ENCODE data around the gene WIZ. TPM values are rescaled to one million over a fixed set of nuclear protein-coding genes. Genes with fewer than 3 reads are reported as not detected.

WIZ gene, protein sequence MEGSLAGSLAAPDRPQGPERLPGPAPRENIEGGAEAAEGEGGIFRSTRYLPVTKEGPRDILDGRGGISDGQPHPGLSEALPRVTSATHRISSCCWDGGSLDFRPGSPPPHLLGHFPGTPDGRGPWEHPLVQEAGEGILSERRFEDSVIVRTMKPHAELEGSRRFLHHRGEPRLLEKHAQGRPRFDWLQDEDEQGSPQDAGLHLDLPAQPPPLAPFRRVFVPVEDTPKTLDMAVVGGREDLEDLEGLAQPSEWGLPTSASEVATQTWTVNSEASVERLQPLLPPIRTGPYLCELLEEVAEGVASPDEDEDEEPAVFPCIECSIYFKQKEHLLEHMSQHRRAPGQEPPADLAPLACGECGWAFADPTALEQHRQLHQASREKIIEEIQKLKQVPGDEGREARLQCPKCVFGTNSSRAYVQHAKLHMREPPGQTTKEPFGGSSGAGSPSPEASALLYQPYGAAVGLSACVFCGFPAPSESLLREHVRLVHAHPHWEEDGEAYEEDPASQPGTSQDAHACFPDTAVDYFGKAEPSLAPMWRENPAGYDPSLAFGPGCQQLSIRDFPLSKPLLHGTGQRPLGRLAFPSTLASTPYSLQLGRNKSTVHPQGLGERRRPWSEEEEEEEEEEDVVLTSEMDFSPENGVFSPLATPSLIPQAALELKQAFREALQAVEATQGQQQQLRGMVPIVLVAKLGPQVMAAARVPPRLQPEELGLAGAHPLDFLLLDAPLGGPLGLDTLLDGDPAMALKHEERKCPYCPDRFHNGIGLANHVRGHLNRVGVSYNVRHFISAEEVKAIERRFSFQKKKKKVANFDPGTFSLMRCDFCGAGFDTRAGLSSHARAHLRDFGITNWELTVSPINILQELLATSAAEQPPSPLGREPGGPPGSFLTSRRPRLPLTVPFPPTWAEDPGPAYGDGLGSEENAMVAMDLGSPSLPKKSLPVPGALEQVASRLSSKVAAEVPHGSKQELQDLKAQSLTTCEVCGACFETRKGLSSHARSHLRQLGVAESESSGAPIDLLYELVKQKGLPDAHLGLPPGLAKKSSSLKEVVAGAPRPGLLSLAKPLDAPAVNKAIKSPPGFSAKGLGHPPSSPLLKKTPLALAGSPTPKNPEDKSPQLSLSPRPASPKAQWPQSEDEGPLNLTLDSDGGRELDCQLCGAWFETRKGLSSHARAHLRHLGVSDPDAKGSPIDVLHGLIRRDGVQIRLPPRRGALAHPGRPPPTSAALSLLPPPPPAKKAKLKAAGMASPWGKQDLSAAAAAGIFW (N-terminal part only)
- total RNA-seq: 15.0 and 21.1 TPM in 2 replicates

DNA sequence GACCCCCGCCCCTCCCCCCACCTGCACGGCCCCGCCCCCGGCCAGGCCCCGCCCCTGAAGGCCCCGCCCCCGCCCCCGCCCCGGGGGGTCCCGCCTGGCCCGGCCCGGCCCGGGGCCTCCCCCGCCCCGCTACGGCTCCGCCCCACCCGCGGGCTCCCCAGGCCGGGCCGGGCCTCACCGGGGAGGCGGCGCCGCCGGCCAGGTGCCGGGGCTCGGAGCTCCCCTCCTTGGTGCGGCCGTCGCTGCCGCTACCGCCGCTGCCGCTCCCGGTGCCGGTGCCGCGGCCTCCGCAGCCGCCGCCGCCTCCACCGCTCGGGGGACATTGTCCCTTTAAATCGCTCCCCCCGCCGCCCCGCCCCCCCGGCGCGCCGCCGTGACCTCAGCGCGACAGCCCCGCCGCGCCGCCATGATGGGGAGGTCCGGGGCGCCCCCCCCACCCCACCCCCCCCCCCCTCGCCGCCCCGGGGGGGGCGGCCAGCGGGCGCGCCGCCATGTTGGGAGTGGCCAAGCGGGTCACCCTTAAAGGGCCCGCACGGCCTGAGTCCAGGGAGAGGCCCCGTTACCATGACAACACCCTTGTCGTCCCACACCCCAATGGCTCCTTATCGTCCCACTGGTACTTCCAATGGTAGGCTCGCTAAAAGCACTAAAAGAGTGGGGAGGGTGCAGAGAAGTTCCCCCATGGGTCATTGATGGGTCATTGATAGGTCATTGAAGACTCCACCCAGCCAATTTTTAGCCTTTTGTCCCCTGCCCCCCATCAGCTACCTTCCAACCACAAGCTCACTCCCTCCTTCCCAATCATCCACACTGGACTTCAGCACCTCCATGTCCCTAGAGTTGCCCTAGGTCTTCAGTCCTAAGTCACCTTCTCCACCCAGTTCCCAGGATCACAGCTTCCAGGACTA is at the start of gene WIZ:
Gene WIZ (minus strand): TSS at position 337 of the 908 bp plus-strand sequence. CDS start 1,649 bp downstream, outside the sequence.

DNA sequence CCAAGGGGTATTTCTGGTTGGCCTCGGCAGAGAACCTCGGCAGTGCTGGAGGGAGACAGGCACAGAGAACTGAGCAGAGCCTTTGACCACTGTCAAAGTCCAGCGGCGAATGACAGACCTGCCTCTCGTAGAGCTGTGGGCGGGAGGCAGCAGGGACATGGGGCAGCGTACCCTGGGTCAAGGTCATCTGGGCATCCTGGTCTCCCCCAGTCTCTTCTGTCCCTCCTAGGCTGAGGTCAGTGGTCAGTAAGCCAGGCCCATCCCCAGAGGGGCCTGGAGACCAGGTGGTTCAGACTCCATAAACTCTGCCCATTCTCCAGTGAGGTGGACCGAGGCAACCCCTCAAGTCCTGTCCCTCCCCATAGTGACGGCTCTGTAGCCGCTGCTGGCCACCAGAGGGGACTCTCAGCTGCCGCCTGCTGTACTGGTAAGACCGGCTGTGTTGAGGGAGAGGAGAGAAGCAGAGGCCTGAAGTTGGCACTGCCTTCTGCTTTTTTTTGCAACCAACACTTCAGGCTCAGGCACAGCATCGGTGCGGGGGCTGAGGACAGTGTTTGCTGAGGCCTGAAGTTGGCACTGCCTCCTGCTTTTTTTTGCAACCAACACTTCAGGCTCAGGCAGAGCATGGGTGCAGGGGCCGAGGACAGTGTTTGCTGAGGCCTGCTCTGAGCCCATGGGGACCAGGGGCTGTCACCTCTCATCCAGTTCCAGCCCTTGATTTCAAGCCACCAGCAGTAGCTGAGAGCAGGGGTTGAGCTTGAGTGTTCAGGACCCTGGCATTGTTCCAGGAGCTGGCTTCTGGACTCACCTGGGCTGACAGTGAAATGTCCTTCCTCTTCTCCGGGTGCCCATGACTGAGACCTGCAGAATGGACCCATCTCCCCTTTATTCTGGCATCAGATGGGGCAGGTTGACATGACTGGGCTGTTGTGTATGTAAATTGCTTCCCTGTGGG is 29.9 kb upstream of the WIZ start, which contains the start of gene PGLYRP2:
Gene PGLYRP2 (minus strand): TSS at position 111 of the 955 bp plus-strand sequence. CDS start 130 bp downstream, outside the sequence.

DNA sequence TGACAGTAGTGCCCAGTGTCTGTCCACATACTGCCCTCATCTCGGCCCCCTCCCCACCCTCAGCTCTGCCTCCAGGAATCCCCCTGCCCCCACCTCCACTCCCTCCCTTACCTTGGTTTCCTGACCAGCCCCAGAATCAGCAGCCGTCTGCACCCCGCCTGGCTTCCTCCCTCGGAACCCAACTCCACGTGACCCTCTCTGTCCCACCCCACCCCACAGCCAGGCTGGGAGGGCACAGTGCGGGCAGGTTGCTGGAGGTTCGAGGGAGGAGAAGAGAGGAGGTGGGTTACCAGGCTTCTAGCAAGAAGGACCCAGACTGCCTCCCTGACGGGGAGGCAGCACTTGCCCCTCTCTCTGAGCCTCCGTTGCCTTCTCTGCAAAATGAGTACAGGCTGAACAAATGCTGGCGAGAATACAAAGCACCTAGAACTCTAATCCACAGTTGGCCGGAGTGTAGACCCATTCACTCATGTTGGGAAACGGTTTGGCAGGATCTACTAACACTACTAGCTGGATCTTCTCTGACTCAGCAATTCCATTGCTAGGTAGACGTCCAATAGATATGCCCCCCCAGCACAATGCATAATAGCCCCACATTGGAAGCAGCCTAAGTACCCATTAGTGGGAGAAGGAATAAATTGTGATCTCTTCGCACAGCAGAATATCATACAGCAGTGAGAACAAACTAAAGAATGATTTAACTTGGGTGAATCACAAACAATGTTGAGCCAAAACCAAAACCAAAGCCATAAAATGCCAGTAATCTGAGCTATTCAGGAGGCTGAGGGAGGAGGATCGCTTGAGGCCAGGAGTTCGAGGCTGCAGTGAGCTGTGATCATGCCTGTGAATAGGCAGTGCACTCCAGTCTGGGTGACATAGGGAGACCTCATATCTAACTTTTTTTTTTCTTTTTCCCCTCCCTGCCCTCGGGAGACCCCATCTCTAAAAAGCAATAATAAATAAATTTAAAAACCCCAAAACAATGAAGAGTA is 14.9 kb upstream of the WIZ start, which contains the start of gene RASAL3:
Gene RASAL3 (minus strand): TSS at position 151 of the 992 bp plus-strand sequence. CDS start 186 bp downstream, outside the sequence.

DNA sequence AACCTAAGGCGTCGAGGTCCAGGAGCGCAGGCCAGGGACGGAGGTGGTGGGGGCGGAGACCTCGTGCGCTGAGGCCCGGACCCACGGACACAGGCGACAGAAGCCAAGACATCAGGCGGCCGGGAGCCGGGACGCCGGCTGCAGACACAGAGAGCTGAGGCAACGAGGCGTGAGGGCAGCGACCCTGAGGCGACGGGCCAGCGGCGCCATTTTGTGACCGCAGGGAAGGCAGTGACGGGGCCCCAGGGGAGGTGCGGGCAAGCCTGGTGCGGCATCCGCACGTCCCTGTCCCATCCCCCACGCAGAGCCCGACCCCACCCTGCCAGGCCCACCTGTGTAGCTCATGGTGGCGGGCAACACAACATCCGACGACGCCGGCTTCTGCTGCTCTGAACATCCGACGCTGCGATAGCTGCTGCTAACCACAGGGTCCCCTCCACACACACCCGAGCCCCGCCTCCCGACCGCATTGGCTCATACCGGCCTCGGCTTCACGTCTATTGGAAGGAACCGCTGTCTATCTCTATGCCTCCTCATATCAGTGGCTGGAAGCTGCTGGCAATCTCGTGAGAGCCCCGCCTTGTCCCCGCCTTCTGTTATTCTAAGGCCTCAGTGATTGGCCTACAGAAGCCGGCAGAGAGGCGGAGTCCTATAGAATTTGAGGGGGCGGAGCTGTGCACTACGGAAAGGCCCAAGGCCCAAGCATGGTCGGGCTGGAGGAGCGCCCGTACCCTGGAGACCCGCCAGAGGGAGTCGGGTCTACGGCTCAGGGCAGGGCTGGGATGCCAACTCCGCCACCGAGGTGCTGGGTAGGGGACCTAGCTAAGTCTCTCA is 31.0 kb downstream of the WIZ start, which contains the start of gene AKAP8L:
Gene AKAP8L (minus strand): TSS at position 410 of the 834 bp plus-strand sequence. CDS start 65 bp downstream, at position 345.

DNA sequence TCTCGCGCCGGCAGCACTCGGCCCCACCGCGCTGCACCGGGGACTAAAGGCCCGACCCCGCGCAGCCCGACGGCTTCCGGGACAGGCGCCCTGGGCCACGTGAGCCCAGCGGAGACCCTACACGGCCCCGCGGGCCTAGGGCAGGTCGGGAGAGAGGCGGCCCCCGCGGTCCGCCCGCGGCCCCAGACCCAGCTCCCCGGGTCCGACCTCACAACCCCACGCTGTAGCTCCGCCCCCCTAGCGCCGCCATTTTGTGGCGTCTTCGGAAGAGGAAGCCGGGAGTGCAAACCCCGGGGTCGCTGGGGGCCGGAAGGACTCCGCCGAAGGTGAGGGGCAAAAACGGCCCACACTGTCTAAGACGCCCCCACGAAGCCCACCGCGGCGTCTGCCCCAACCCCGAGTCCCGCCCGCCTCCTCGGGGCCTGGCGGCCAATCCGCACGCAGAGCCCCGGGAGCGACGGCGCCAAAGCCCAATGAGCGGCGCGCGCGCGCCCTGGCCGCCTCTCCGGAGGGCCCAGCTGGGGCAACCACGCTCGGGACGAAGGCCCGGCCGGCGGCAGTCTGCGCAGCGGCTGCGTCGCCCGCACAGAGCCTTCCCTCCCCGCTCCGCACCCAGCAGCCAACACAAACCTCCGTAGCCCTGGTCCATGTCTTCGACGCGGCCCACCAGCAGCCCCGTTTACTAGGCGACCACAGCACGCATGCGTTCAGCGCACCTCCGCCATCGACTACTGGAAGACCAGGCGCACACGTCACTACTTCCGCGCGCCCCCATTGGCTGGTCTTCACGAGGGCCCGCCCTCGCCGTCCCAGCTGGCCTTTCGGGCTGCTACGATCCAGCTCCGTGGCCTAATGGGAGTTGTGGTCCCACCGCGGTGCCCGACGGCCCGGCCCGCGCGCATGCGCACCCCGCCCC is 70.4 kb downstream of the WIZ start, which contains the start of gene AKAP8:
Gene AKAP8 (minus strand): TSS at position 705 of the 916 bp plus-strand sequence. CDS start 56 bp downstream, at position 649.

Other genes with a start within 250 kb of the WIZ start
- gene NOTCH3, start 249.0 kb downstream of the WIZ start, total RNA-seq: 243 and 493 TPM in 2 replicates
- gene EPHX3, start 217.5 kb downstream of the WIZ start, total RNA-seq: 0.07 TPM in 2 replicates
- gene BRD4, start 117.4 kb downstream of the WIZ start, total RNA-seq: 25.9 and 32.2 TPM in 2 replicates
- gene AKAP8, start 70.2 kb downstream of the WIZ start, total RNA-seq: 10.7 and 11.0 TPM in 2 replicates
- gene AKAP8L, start 31.0 kb downstream of the WIZ start, total RNA-seq: 57.9 and 58.7 TPM in 2 replicates
- gene RASAL3, start 14.6 kb upstream of the WIZ start, total RNA-seq: 0.07 TPM in 2 replicates
- not detected in 2 replicates for gene PGLYRP2, start 29.5 kb upstream of the WIZ start, total RNA-seq
- not detected in 2 replicates for gene CYP4F22, start 58.6 kb upstream of the WIZ start, total RNA-seq
- not detected in 2 replicates for gene CYP4F8, start 165.3 kb upstream of the WIZ start, total RNA-seq
- gene CYP4F3, start 190.9 kb upstream of the WIZ start, total RNA-seq: not detected in 2 replicates
- not detected in 2 replicates for gene CYP4F12, start 223.1 kb upstream of the WIZ start, total RNA-seq